GM12878 (cell line): ENCODE measurements around the gene USP15. TPM values are rescaled to one million over a fixed set of nuclear protein-coding genes. Genes with fewer than 3 reads are reported as not detected.

ENCODE experiments used
- ATAC-seq: fragments of 200-7000 bp; cut with Tn5 transposase; 3 replicates; pipeline ENCODE4 v1.9.1; 2020; ENCODE audit warnings: mild to moderate bottlenecking, moderate library complexity
- BruUV-seq: library from RNA; stranded (reverse); fragments of 400-500 nt; replicated peaks from 2 replicates; lab custom pipeline; 2021; lab: Mats Ljungman, UMichigan
- CTCF ChIA-PET: fragments of 300-600 bp; sonication (Branson Sonifier 250); formaldehyde crosslinking; extraction: SDS; loops from one replicate; lab custom pipeline; 2021; ENCODE audit warnings: inconsistent platforms; lab: Yijun Ruan, JAX
- POLR2A ChIA-PET: fragments of 350-600 bp; formaldehyde crosslinking; extraction: SDS; loops from one replicate; lab custom pipeline; 2021; ENCODE audit warnings: inconsistent platforms; lab: Charles Lee
- RAD21 ChIA-PET: fragments of 300-600 bp; sonication (Branson Sonifier 250); formaldehyde crosslinking; loops from one replicate; lab custom pipeline; 2023; ENCODE audit warnings: antibody characterized with exemption; ENCODE audit not compliant: unreplicated experiment; lab: Charles Lee
- SMC1A ChIA-PET: fragments of 300-600 bp; sonication (Branson Sonifier 250); formaldehyde crosslinking; loops from one replicate; lab custom pipeline; 2023; ENCODE audit not compliant: unreplicated experiment, uncharacterized antibody; lab: Charles Lee
- DNase-seq: peaks from one replicate; pipeline ENCODE4 v3.0.0-alpha.2; 2011; ENCODE audit warnings: low read depth, low spot score
- FAIRE-seq: peaks from 3 replicates; lab custom pipeline; 2011; peaks lifted over from hg19 to GRCh38; lab: Jason Lieb, UNC
- H2AFZ ChIP-seq: 2 replicates; pipeline ENCODE4 v1.6.0; 2011; ENCODE audit warnings: low read depth, low read length, control low read depth; ENCODE audit not compliant: control insufficient read depth
- H3K27ac ChIP-seq: 2 replicates; pipeline ENCODE4 v1.5.1; 2011; ENCODE audit warnings: control low read depth; ENCODE audit not compliant: control insufficient read depth, insufficient read depth
- H3K27me3 ChIP-seq, 2 experiments: replicated peaks in 1 of 2; 2 replicates each; pipeline versions ENCODE4 v1.6.0 to v1.6.1; 2011; ENCODE audit warnings: low read length in 1 of 2; ENCODE audit not compliant: control insufficient read depth in 2 of 2, insufficient read depth in 2 of 2
- H3K36me3 ChIP-seq, 2 experiments: 2 replicates each; pipeline ENCODE4 v1.5.1; 2011; ENCODE audit warnings: low read length in 1 of 2; ENCODE audit not compliant: control insufficient read depth in 2 of 2, insufficient read depth in 2 of 2
- H3K4me1 ChIP-seq: 2 replicates; pipeline ENCODE4 v1.6.1; 2011; ENCODE audit warnings: mild to moderate bottlenecking, low read length, moderate library complexity, mixed read lengths; ENCODE audit not compliant: control insufficient read depth, insufficient read depth
- H3K4me2 ChIP-seq: 2 replicates; pipeline ENCODE4 v1.6.0; 2011; ENCODE audit warnings: control low read depth; ENCODE audit not compliant: control insufficient read depth, insufficient read depth
- H3K4me3 ChIP-seq: fragments of 200-600 bp; sonication (generic); 2 replicates; pipeline ENCODE4 v1.5.1; 2016
- H3K79me2 ChIP-seq: 2 replicates; pipeline ENCODE4 v1.6.0; 2011; ENCODE audit warnings: low read length; ENCODE audit not compliant: control insufficient read depth, insufficient read depth
- H3K9ac ChIP-seq: 2 replicates; pipeline ENCODE4 v1.8.0; 2011; ENCODE audit warnings: low read length, control low read depth, mixed read lengths; ENCODE audit not compliant: control insufficient read depth, insufficient read depth
- H3K9me3 ChIP-seq: replicated peaks from 3 replicates; pipeline ENCODE4 v1.5.1; 2011; ENCODE audit warnings: mild to moderate bottlenecking, low read length; ENCODE audit not compliant: control insufficient read depth, insufficient read depth
- H4K20me1 ChIP-seq: 2 replicates; pipeline ENCODE4 v1.6.0; 2011; ENCODE audit not compliant: control insufficient read depth, insufficient read depth
- CHD2 ChIP-seq: IDR thresholded peaks from 2 replicates; pipeline ENCODE4 v1.6.1; 2011; ENCODE audit warnings: low read depth, low read length, improper control_type of control experiment, borderline replicate concordance
- CREM ChIP-seq: IDR thresholded peaks from 2 replicates; pipeline ENCODE4 v1.6.1; 2014; ENCODE audit warnings: antibody characterized with exemption, low read depth
- EP300 ChIP-seq, 2 experiments: fragments of 150-350 bp in 1 of 2; IDR thresholded peaks; 2 replicates each; pipeline ENCODE4 v1.6.1; 2011 to 2012; ENCODE audit warnings: low read depth in 2 of 2, low read length in 2 of 2, borderline replicate concordance in 1 of 2, improper control_type of control experiment in 1 of 2, inconsistent platforms in 1 of 2; ENCODE audit not compliant: control insufficient read depth in 1 of 2
- HCFC1 ChIP-seq: fragments of 150-350 bp; IDR thresholded peaks from 2 replicates; pipeline ENCODE4 v1.6.1; 2014; ENCODE audit warnings: low read length
- MEF2A ChIP-seq: IDR thresholded peaks from 2 replicates; pipeline ENCODE4 v1.6.1; 2011; ENCODE audit warnings: low read depth, mild to moderate bottlenecking, low read length, moderate library complexity; ENCODE audit not compliant: insufficient read depth
- MYC ChIP-seq: IDR thresholded peaks from 2 replicates; pipeline ENCODE4 v1.6.1; 2011; ENCODE audit warnings: mild to moderate bottlenecking, low read length, moderate library complexity, inconsistent platforms; ENCODE audit not compliant: insufficient read depth, insufficient replicate concordance, insufficient read length, severe bottlenecking
- NFIC ChIP-seq: IDR thresholded peaks from 2 replicates; pipeline ENCODE4 v1.6.1; 2012; ENCODE audit warnings: low read depth, mild to moderate bottlenecking, inconsistent platforms, low read length, moderate library complexity
- NRF1 ChIP-seq: conservative IDR thresholded peaks from 2 replicates; pipeline ENCODE4 v1.6.1; 2011; ENCODE audit warnings: mild to moderate bottlenecking, low read depth, low read length, improper control_type of control experiment
- PBX3 ChIP-seq: IDR thresholded peaks from 2 replicates; pipeline ENCODE4 v1.6.1; 2011; ENCODE audit warnings: mild to moderate bottlenecking, low read depth, low read length, moderate library complexity; ENCODE audit not compliant: insufficient replicate concordance
- PML ChIP-seq: IDR thresholded peaks from 2 replicates; pipeline ENCODE4 v1.6.1; 2012; ENCODE audit warnings: low read length, inconsistent platforms
- RELA ChIP-seq: fragments of 450-650 bp; IDR thresholded peaks from 2 replicates; pipeline ENCODE4 v1.8.0; 2014; ENCODE audit warnings: borderline replicate concordance; ENCODE audit not compliant: partially characterized antibody
- RFX5 ChIP-seq: IDR thresholded peaks from 2 replicates; pipeline ENCODE4 v1.6.1; 2011; ENCODE audit warnings: low read depth, low read length, improper control_type of control experiment
- RUNX3 ChIP-seq: IDR thresholded peaks from 2 replicates; pipeline ENCODE4 v1.6.1; 2012; ENCODE audit warnings: low read length, inconsistent platforms
- SMAD1 ChIP-seq: fragments of 450-650 bp; IDR thresholded peaks from 2 replicates; pipeline ENCODE4 v1.6.1; 2018; ENCODE audit warnings: mild to moderate bottlenecking, low read depth; ENCODE audit not compliant: partially characterized antibody
- TAF1 ChIP-seq: IDR thresholded peaks from 2 replicates; pipeline ENCODE4 v1.6.1; 2011; ENCODE audit warnings: mild to moderate bottlenecking, low read depth, low read length, borderline replicate concordance
- TBL1XR1 ChIP-seq: IDR thresholded peaks from 2 replicates; pipeline ENCODE4 v1.6.1; 2012; ENCODE audit warnings: low read depth, low read length, improper control_type of control experiment
- YY1 ChIP-seq: IDR thresholded peaks from 2 replicates; pipeline ENCODE4 v1.6.1; 2011; ENCODE audit warnings: low read depth, mild to moderate bottlenecking, low read length
- ZNF622 ChIP-seq: fragments of 450-650 bp; IDR thresholded peaks from 2 replicates; pipeline ENCODE4 v1.6.1; 2017; ENCODE audit warnings: mild to moderate bottlenecking, inconsistent platforms
- WGBS: methylation state at CpG from one replicate; pipeline ENCODE4 v1.1.6; 2016; ENCODE audit warnings: low lambda C conversion rate; ENCODE audit not compliant: insufficient replicate concordance, insufficient coverage; ENCODE audit errors: missing lambda C conversion rate; 5-methylcytosine and 5-hydroxymethylcytosine counted together
- in situ Hi-C: fragments of 300-500 bp; cut with MboI; formaldehyde crosslinking; loops from 9 replicates; pipeline ENCODE4 v1.14.3; 2018; ENCODE audit warnings: mixed read lengths
- intact Hi-C: fragments of 100-400 bp; cut with micrococcal nuclease; formaldehyde crosslinking; loops from one replicate; pipeline ENCODE4 v1.14.2; 2022; ENCODE audit not compliant: unreplicated experiment
- polyA plus RNA-seq, 11 experiments: library from polyadenylated mRNA; depleted of rRNA in 4 of 11; unstranded in 6 of 11; stranded (reverse) in 5 of 11; fragments of >200 nt; fragmentation: Nextera tagmentation in 4 of 11; fragmentation: Illumina TruSeq in 1 of 11; extraction: Ambion mirVana in 4 of 11; extraction: Trizol in 1 of 11; gene quantifications; 1 replicate in 1 of 11; 2 replicates in 10 of 11; pipeline versions ENCODE4 v1.2.1 to v1.2.3, GENCODE V29; 2011 to 2016; ENCODE audit warnings: inconsistent platforms in 2 of 11, missing spikeins in 2 of 11, low read depth in 1 of 11
- total RNA-seq, 4 experiments: library from RNA; depleted of rRNA in 3 of 4; stranded (reverse); fragments of >200 nt in 3 of 4; fragmentation: Illumina TruSeq in 1 of 4; extraction: Trizol in 1 of 4; gene quantifications; 2 replicates each; pipeline versions ENCODE4 v1.2.1 to v1.2.3, GENCODE V29; 2013 to 2021

The USP15 gene
- total and polyA plus RNA-seq, 10 of the 15 experiments (the other 5 are each of a cell fraction or from before 2014, with no cell fraction given), result 57.6 to 101 (median 90.2) TPM

DNA sequence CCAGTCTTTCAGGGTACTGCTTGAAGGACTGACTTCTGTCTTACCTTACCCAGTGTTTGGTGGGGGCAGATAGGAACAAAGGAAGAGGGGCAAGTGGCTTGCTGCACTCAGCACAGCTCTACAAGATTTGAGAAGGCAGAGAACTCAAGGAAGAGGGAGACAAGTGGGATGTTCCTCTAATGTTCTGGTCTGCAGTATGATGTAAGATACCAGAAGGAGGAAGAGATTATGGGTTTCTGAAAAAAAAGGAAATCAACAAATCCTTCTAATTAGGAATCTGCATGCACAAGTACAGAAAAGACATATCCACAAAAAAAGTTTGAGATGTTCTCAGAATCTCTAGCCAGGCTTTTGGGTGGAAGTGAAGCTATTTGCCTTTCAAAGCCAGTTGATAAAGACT, 37.1 kb downstream of the USP15 start:
- CTCF ChIA-PET, result no interaction called here

GRCh38 chr12:62299617-62300016, 39.4 kb downstream of the USP15 start:
- RAD21 ChIA-PET, result no interaction called here
- Histone ChIP-seq H3K36me3 (peaks cover 10 to 39% of the 10 kb centered on the region in 2 experiments), H3K4me2 (no peak overlapping the region), H3K9me3 (peaks cover 19% of the 10 kb centered on the region), H3K4me3 (no peak overlapping the region), H3K9ac (no peak overlapping the region), H3K27me3 (no peaks in the 10 kb centered on the region), H3K27ac (no peak overlapping the region), H4K20me1 (no peaks in the 10 kb centered on the region), H3K4me1 (no peaks in the 10 kb centered on the region), H3K79me2 (peaks cover 40% of the 10 kb centered on the region), H2AFZ (no peak overlapping the region)
- intact Hi-C loops (loop anchor here (5.0 kb wide), 1 partner anchor 37 kb away; the partner anchor contains the start of gene USP15), in situ Hi-C loops (no loop called here)
- WGBS, result 67% methylated on average over 3 of the region's 3 CpGs
- POLR2A ChIA-PET, result no interaction called here
- FAIRE-seq (no peak), ATAC-seq (no peak), DNase-seq (no peak)
- CTCF ChIA-PET, result no interaction called here
- SMC1A ChIA-PET, result interaction anchor here (0.7 to 1.6 kb wide), 2 partner anchors 20 to 165 kb away, joined by 3 read pairs; no protein-coding TSS in a partner anchor
- no TSS peak for BruUV-seq
- TF ChIP-seq TAF1 (no peak), CREM (no peak), NFIC (no peak), RELA (no peak), CHD2 (no peak), HCFC1 (no peak), PBX3 (no peak), ZNF622 (no peak), MYC (no peak), YY1 (no peak), SMAD1 (no peak), EP300 (IDR thresholded peaks at IDR 0.05; ENCODE audit: borderline replicate concordance in 1 of 2, control insufficient read depth in 1 of 2, low read depth in 2 of 2, low read length in 2 of 2) (no peak), RFX5 (no peak), TBL1XR1 (no peak)

More for the DNA sequence above, 37.1 kb downstream of the USP15 start:
- TF ChIP-seq MEF2A (no peak), PML (no peak), RUNX3 (no peak), NRF1 (no peak)
- in situ Hi-C loops, result no loop called here
- Histone ChIP-seq H3K36me3 (peaks cover 9 to 23% of the 10 kb centered on the region in 2 experiments), H3K9ac (no peak overlapping the region), H3K27me3 (no peaks in the 10 kb centered on the region), H4K20me1 (no peaks in the 10 kb centered on the region), H3K79me2 (peaks cover 58% of the 10 kb centered on the region), H3K4me2 (no peak overlapping the region), H3K4me1 (no peaks in the 10 kb centered on the region), H2AFZ (no peak overlapping the region), H3K4me3 (no peak overlapping the region), H3K27ac (no peak overlapping the region), H3K9me3 (peaks cover 5% of the 10 kb centered on the region; the same call in 2 of the 3 replicates)
- ATAC-seq, result no peak
- no peak for DNase-seq
- POLR2A ChIA-PET, result interaction anchor here (1.6 kb wide), 1 partner anchor 15 kb away, joined by 4 read pairs; no protein-coding TSS in a partner anchor
- BruUV-seq, result no TSS peak
- no peak for FAIRE-seq
- RAD21 ChIA-PET, result no interaction called here
- intact Hi-C loops, result no loop called here
- SMC1A ChIA-PET, result interaction anchor here (0.9 to 1.5 kb wide), 3 partner anchors 8 to 1029 kb away, joined by 3 to 4 read pairs (median 3); no protein-coding TSS in a partner anchor
